Activated T-cell treated with anti-CD3 and anti-CD28 coated beads, Interleukin-2, amount 50 U/mL, for 4 hours (primary cell): ENCODE results near the gene OTC. TPM values are rescaled to one million over a fixed set of nuclear protein-coding genes. Genes with fewer than 3 reads are reported as not detected.

Experiments used
- ATAC-seq, 2 donors: fragments of 200-7000 bp; cut with Tn5 transposase; one replicate each; pipeline ENCODE4 v1.10.0; 2021
- DNase-seq: peaks from one replicate; pipeline ENCODE4 v3.0.0-alpha.2; 2020
- H3K27me3 Mint-ChIP-seq: one replicate; pipeline ENCODE4 v1.8.0; 2021; ENCODE audit warnings: low read depth, mixed read lengths
- H3K36me3 Mint-ChIP-seq: one replicate; pipeline ENCODE4 v1.8.0; 2022; ENCODE audit warnings: mixed read lengths; ENCODE audit not compliant: insufficient read depth
- H3K4me1 Mint-ChIP-seq: one replicate; pipeline ENCODE4 v1.8.0; 2021; ENCODE audit warnings: low read depth, mixed read lengths
- H3K4me3 Mint-ChIP-seq: one replicate; pipeline ENCODE4 v1.8.0; 2021; ENCODE audit warnings: mild to moderate bottlenecking, moderate library complexity, mixed read lengths
- H3K9me3 Mint-ChIP-seq: one replicate; pipeline ENCODE4 v1.8.0; 2021; ENCODE audit warnings: mixed read lengths
- total RNA-seq, 3 donors: library from RNA; stranded (reverse); gene quantifications; one replicate each; pipeline ENCODE4 v1.2.1, GENCODE V29; 2021

Gene OTC
- total RNA-seq, 3 donors from 2014 or later, result not detected

DNA sequence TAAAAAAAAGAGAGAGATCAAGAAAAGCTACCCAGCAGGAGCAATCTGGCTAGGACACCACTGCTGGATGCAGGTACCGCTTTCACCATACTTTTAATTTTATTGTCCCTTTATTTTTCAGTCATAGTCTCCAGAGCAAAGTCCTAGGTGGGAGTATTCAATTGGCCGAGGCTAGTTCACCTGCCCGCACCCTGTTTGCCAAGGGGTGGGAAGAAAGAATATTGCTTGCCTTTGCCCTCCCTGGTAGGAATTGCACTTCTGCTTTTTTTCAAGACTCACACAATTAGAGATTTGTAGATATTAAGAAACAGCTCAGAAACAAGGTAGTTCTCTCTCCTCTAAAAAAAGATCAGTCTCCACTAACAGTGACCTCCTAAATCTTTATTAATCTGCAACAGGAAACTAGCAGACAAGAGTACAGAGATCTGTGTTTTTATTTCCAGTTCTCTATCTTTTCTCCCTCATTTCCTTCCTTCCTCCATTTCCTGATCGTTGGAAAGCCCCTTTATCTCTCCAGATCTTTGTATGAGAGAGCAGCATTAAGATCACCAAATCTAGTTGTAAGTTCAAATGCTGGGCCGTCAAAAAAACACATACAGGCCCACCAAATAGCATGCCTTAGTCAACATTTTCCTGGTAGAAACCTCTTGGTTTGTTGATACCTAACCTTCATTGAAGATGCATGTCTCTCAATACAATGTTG is 15.7 kb upstream of the OTC start:
- Mint-ChIP-seq H3K9me3 (no peaks in the 10 kb centered on the region), H3K4me1 (no peaks in the 10 kb centered on the region), H3K4me3 (no peak overlapping the region), H3K27me3 (peaks cover 2% of the 10 kb centered on the region), H3K36me3 (no peaks in the 10 kb centered on the region)
- DNase-seq, result no peak
- no peak for ATAC-seq

- H3K4me1 Mint-ChIP-seq, result no peaks in the 10 kb centered on the region
- H3K27me3 Mint-ChIP-seq, result peaks cover 8% of the 10 kb centered on the region
- no peak for ATAC-seq
- H3K36me3 Mint-ChIP-seq, result no peaks in the 10 kb centered on the region
- H3K9me3 Mint-ChIP-seq, result no peaks in the 10 kb centered on the region
- DNase-seq, result no peak
- H3K4me3 Mint-ChIP-seq, result no peak overlapping the region
Observed at GRCh38 chrX:38341442-38341841, 11.0 kb upstream of the OTC start.

- DNase-seq (no peak), ATAC-seq (no peak)
- Mint-ChIP-seq H3K4me3 (no peak overlapping the region), H3K27me3 (peaks cover 8% of the 10 kb centered on the region), H3K36me3 (no peaks in the 10 kb centered on the region), H3K9me3 (no peaks in the 10 kb centered on the region), H3K4me1 (no peaks in the 10 kb centered on the region)
Observed at GRCh38 chrX:38342853-38343778, 9.3 kb upstream of the OTC start.

- no peak overlapping the region for H3K4me3 Mint-ChIP-seq
- H3K4me1 Mint-ChIP-seq, result no peaks in the 10 kb centered on the region
- H3K36me3 Mint-ChIP-seq, result no peaks in the 10 kb centered on the region
- H3K27me3 Mint-ChIP-seq, result peaks cover 8% of the 10 kb centered on the region
- no peaks in the 10 kb centered on the region for H3K9me3 Mint-ChIP-seq
- ATAC-seq (no peak), DNase-seq (no peak)
Observed at GRCh38 chrX:38346150-38346549, 6.3 kb upstream of the OTC start.

GRCh38 chrX:38347136-38347535 is 5.3 kb upstream of the OTC start:
- Mint-ChIP-seq H3K4me3 (no peak overlapping the region), H3K4me1 (no peaks in the 10 kb centered on the region), H3K27me3 (peaks cover 10% of the 10 kb centered on the region), H3K36me3 (no peaks in the 10 kb centered on the region), H3K9me3 (no peaks in the 10 kb centered on the region)
- DNase-seq (no peak), ATAC-seq (no peak)

GRCh38 chrX:38351346-38351745 is 1.1 kb upstream of the OTC start:
- Mint-ChIP-seq H3K4me3 (no peak overlapping the region), H3K27me3 (peaks cover 2% of the 10 kb centered on the region), H3K4me1 (no peaks in the 10 kb centered on the region), H3K36me3 (no peaks in the 10 kb centered on the region), H3K9me3 (no peaks in the 10 kb centered on the region)
- ATAC-seq (no peak), DNase-seq (no peak)

DNA sequence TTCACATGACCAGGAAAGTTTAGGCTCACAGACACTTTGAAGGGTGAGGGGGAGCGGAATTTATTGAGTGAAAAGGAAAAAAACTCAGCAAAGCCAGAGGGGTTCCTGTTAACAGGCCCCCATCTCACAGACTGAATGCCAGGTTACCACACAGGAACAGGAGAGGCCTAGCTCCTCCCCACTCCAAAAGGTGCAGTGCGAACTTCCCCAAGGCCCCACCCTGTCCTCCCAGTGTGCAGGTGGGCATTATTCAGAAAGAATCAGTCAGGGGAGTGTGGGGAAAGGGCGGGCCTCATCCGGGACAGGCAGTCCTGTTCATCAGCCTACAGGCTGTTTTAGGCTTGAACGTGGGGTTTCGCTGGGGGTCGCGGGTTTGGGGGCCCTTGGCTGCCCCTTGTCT is 4.0 kb downstream of the OTC start:
- no peak overlapping the region for H3K4me3 Mint-ChIP-seq
- H3K27me3 Mint-ChIP-seq, result peaks cover under 1% of the 10 kb centered on the region
- H3K9me3 Mint-ChIP-seq, result no peaks in the 10 kb centered on the region
- no peaks in the 10 kb centered on the region for H3K36me3 Mint-ChIP-seq
- DNase-seq (no peak), ATAC-seq (no peak)
- H3K4me1 Mint-ChIP-seq, result no peaks in the 10 kb centered on the region

- no peak overlapping the region for H3K4me3 Mint-ChIP-seq
- H3K4me1 Mint-ChIP-seq, result no peaks in the 10 kb centered on the region
- no peaks in the 10 kb centered on the region for H3K27me3 Mint-ChIP-seq
- DNase-seq, result no peak
- no peak for ATAC-seq
- no peaks in the 10 kb centered on the region for H3K36me3 Mint-ChIP-seq
- H3K9me3 Mint-ChIP-seq, result no peaks in the 10 kb centered on the region
Observed at GRCh38 chrX:38357747-38358673, 5.6 kb downstream of the OTC start.

DNA sequence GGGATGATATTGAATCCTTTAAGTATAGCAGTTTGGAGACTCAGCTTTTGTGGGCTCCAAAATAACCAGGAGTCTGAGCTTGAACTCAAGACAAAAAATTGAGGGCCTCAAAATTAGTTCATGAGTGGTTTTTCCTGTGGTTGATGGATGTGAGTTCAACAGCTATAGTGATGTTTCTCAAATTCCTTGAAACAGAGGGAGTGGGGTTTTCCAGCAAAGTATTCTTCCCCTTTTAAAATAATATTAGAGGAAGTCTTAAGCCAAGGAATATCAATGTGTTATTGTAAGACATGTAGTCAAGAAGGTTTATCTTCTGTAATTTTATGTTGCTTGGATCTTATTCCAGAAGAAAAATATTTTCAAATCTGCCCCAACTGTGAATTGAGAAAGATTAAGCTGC is 10.6 kb downstream of the OTC start:
- no peak overlapping the region for H3K4me3 Mint-ChIP-seq
- no peaks in the 10 kb centered on the region for H3K4me1 Mint-ChIP-seq
- DNase-seq (no peak), ATAC-seq (no peak)
- H3K27me3 Mint-ChIP-seq, result no peaks in the 10 kb centered on the region
- no peaks in the 10 kb centered on the region for H3K36me3 Mint-ChIP-seq
- H3K9me3 Mint-ChIP-seq, result no peaks in the 10 kb centered on the region

GRCh38 chrX:38365954-38366353 is 13.6 kb downstream of the OTC start:
- H3K9me3 Mint-ChIP-seq, result no peaks in the 10 kb centered on the region
- no peaks in the 10 kb centered on the region for H3K27me3 Mint-ChIP-seq
- H3K36me3 Mint-ChIP-seq, result no peaks in the 10 kb centered on the region
- no peak for DNase-seq
- ATAC-seq, result no peak
- H3K4me1 Mint-ChIP-seq, result no peaks in the 10 kb centered on the region
- H3K4me3 Mint-ChIP-seq, result no peak overlapping the region

- H3K36me3 Mint-ChIP-seq, result no peaks in the 10 kb centered on the region
- DNase-seq, result no peak
- peaks cover 3% of the 10 kb centered on the region for H3K27me3 Mint-ChIP-seq
- H3K9me3 Mint-ChIP-seq, result no peaks in the 10 kb centered on the region
- no peak for ATAC-seq
- no peaks in the 10 kb centered on the region for H3K4me1 Mint-ChIP-seq
- no peak overlapping the region for H3K4me3 Mint-ChIP-seq
Observed at GRCh38 chrX:38368774-38369173, 16.4 kb downstream of the OTC start.

GRCh38 chrX:38371641-38372040 is 19.2 kb downstream of the OTC start:
- no peaks in the 10 kb centered on the region for H3K36me3 Mint-ChIP-seq
- H3K4me1 Mint-ChIP-seq, result no peaks in the 10 kb centered on the region
- no peak for DNase-seq
- H3K27me3 Mint-ChIP-seq, result peaks cover 3% of the 10 kb centered on the region
- ATAC-seq, result no peak
- H3K4me3 Mint-ChIP-seq, result no peak overlapping the region
- no peaks in the 10 kb centered on the region for H3K9me3 Mint-ChIP-seq

DNA sequence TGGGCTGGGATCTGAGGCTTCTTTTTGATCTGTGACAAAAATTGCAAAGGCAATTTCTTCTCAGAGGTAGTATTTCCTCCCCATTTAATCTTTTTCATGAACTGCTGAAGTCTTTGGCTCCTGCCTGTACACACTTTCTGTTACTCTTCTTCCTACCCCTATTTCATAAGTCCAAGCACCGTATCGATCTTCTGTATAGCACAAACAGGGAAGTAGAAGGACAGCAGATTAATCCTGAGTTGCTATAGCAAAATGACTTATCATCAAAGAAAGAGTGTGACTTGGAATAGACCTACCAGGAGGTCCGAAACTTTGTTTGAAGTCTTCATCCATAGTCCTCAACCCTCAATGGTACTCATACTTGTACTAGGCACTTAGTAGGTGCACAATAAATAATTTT is 22.0 kb downstream of the OTC start:
- Mint-ChIP-seq H3K36me3 (no peaks in the 10 kb centered on the region), H3K4me3 (no peak overlapping the region), H3K4me1 (no peaks in the 10 kb centered on the region), H3K27me3 (peaks cover 3% of the 10 kb centered on the region), H3K9me3 (no peaks in the 10 kb centered on the region)
- DNase-seq (no peak), ATAC-seq (no peak)

DNA sequence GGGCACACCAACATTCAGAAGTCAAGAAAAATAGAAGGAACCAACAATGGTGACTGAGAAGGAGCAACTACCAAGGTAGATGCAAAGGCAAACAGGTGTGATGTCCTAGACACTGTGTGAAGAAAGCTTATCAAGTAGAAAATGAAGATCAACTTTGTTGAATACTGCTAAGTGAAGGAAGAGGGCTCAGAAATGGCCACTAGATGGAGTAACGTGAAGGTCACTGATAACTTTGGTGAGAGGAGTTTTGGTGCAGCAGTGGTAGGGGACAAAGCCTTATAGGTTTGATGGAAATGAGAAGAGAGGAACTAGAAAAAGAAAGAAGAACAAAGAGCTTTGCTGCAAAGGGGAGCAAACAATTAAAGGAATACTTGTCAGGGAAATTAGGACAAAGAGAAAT is 23.5 kb downstream of the OTC start:
- ATAC-seq (no peak), DNase-seq (no peak)
- Mint-ChIP-seq H3K27me3 (peaks cover 3% of the 10 kb centered on the region), H3K36me3 (no peaks in the 10 kb centered on the region), H3K9me3 (no peaks in the 10 kb centered on the region), H3K4me3 (no peak overlapping the region), H3K4me1 (no peaks in the 10 kb centered on the region)
